ENCODE data around the gene ZC3H13. TPM values are rescaled to one million over a fixed set of nuclear protein-coding genes. Genes with fewer than 3 reads are reported as not detected.

Gene ZC3H13
- total and polyA plus RNA-seq, 2 of the 8 experiments (the other 6 are each of a cell fraction or from before 2014, with no cell fraction given): 5.1 to 57.8 TPM

- no peaks in the 10 kb centered on the region for H4K20me1 ChIP-seq (replicated peaks in 1 of 2; ENCODE audit: control insufficient read depth in 1 of 2, insufficient read depth in 2 of 2, low read length in 2 of 2)
- no peaks in the 10 kb centered on the region for H3K79me1 ChIP-seq (ENCODE audit: low read depth, low read length)
- no peak for DNase-seq (ENCODE audit: low read depth in 1 of 2, low spot score in 2 of 2)
- H3K14ac ChIP-seq (ENCODE audit: insufficient read length): no peak overlapping the region
- H2BK5ac ChIP-seq (ENCODE audit: low read depth, low read length): no peak overlapping the region
- no peak overlapping the region for H3K27ac ChIP-seq (ENCODE audit: low read depth, low read length)
- no peak overlapping the region for H4K91ac ChIP-seq (replicated peaks; ENCODE audit: insufficient read length, low read length)
- no peak for FAIRE-seq
- H3K18ac ChIP-seq (ENCODE audit: extremely low read depth, low read length): no peak overlapping the region
- no peak overlapping the region for H3K4me2 ChIP-seq (ENCODE audit: insufficient read depth in 1 of 2, low read depth in 2 of 2, low read length in 2 of 2)
- no peak overlapping the region for H3K4me3 ChIP-seq (ENCODE audit: extremely low read depth in 1 of 4, insufficient read depth in 2 of 4, low read depth in 3 of 4, low read length in 4 of 4)
- no peaks in the 10 kb centered on the region for H3K23me2 ChIP-seq (ENCODE audit: low read depth, low read length)
- H3K56ac ChIP-seq (replicated peaks; ENCODE audit: insufficient read length, low read depth, low read length): no peak overlapping the region
- ChIA-PET POLR2A (ENCODE audit: partially characterized antibody) (no interaction called here), CTCF (ENCODE audit: partially characterized antibody) (no interaction called here)
- H3K9me3 ChIP-seq (ENCODE audit: insufficient read depth in 2 of 2, low read depth in 1 of 2, low read length in 1 of 2): 0 out of 4 replicates have a peak, but pooled peaks cover 0 to under 1% of the 10 kb centered on the region in 2 experiments
- 94% methylated on average over 2 of the region's 2 CpGs; no CpG with 5 or more reads in 1 of the 2 experiments for WGBS, 2 experiments (ENCODE audit: extremely low coverage in 1 of 2, insufficient coverage in 1 of 2, insufficient read length in 1 of 2, insufficient replicate concordance in 2 of 2, low coverage in 1 of 2, low lambda C conversion rate in 2 of 2, missing lambda C conversion rate in 1 of 2)
- no peak overlapping the region for H3K4ac ChIP-seq (replicated peaks; ENCODE audit: insufficient read length, low read depth, low read length)
- no peak overlapping the region for H2AFZ ChIP-seq (ENCODE audit: low read length)
- no peak overlapping the region for H3K23ac ChIP-seq (ENCODE audit: insufficient read length)
- H2BK15ac ChIP-seq (ENCODE audit: low read length): no peak overlapping the region
- H3K9ac ChIP-seq (replicated peaks in 1 of 4; ENCODE audit: extremely low read depth in 1 of 4, low read depth in 3 of 4, low read length in 3 of 4): no peak overlapping the region
- H4K5ac ChIP-seq (ENCODE audit: insufficient read length, low read depth, low read length): no peak overlapping the region
- H2BK120ac ChIP-seq (replicated peaks; ENCODE audit: low read depth, low read length): no peak overlapping the region
- H3K27me3 ChIP-seq (replicated peaks in 1 of 4; ENCODE audit: control insufficient read depth in 3 of 4, extremely low read depth in 1 of 4, insufficient read depth in 3 of 4, low read length in 3 of 4): no peaks in the 10 kb centered on the region
- H3K79me2 ChIP-seq (ENCODE audit: control insufficient read depth in 1 of 2, insufficient read depth in 2 of 2, low read length in 2 of 2): no peaks in the 10 kb centered on the region
- H4K8ac ChIP-seq (ENCODE audit: extremely low read depth, insufficient read depth, low read length): no peak overlapping the region
- H2BK20ac ChIP-seq (ENCODE audit: low read length): no peak overlapping the region
- H3K4me1 ChIP-seq (replicated peaks in 1 of 4; ENCODE audit: control insufficient read depth in 3 of 4, insufficient read depth in 4 of 4, low read length in 3 of 4): no peaks in the 10 kb centered on the region
- H2AK5ac ChIP-seq (ENCODE audit: low read depth, low read length): no peak overlapping the region
- no peaks in the 10 kb centered on the region for H3K36me3 ChIP-seq (ENCODE audit: control insufficient read depth in 2 of 4, insufficient read depth in 4 of 4, low read length in 3 of 4)
- no peak overlapping the region for H2BK12ac ChIP-seq (ENCODE audit: low read depth, low read length)
- TF ChIP-seq BCL11A (IDR thresholded peaks at IDR 0.05; ENCODE audit: low read depth in 2 of 2, low read length in 2 of 2) (no peak), SP4 (IDR thresholded peaks at IDR 0.05; ENCODE audit: low read length) (no peak), JUND (IDR thresholded peaks at IDR 0.05; ENCODE audit: low read length) (no peak), EGR1 (IDR thresholded peaks at IDR 0.05; ENCODE audit: borderline replicate concordance, low read depth, low read length) (no peak), CEBPB (IDR thresholded peaks at IDR 0.05; ENCODE audit: low read depth, low read length) (no peak), ZNF274 (IDR thresholded peaks at IDR 0.05; ENCODE audit: borderline replicate concordance, extremely low read depth, low read length) (no peak), SIX5 (IDR thresholded peaks at IDR 0.05; ENCODE audit: low read depth, low read length) (no peak), JUN (IDR thresholded peaks at IDR 0.05; ENCODE audit: low read depth, low read length) (no peak), KDM5A (IDR thresholded peaks at IDR 0.05; ENCODE audit: low read length) (no peak), NRF1 (IDR thresholded peaks at IDR 0.05; ENCODE audit: low read depth, low read length) (no peak), RXRA (IDR thresholded peaks at IDR 0.05; ENCODE audit: insufficient read depth, low read depth, low read length) (no peak), EP300 (IDR thresholded peaks at IDR 0.05; ENCODE audit: borderline replicate concordance in 1 of 2, low read depth in 2 of 2, low read length in 2 of 2) (no peak), RNF2 (IDR thresholded peaks at IDR 0.05; ENCODE audit: borderline replicate concordance, low read depth, low read length, missing control alignments, poor library complexity, severe bottlenecking) (no peak), PHF8 (conservative IDR thresholded peaks at IDR 0.05; ENCODE audit: low read depth, low read length) (no peak), SIRT6 (IDR thresholded peaks at IDR 0.05; ENCODE audit: low read length) (no peak), SRF (IDR thresholded peaks at IDR 0.05; ENCODE audit: low read depth, low read length) (no peak)
Observed at GRCh38 chr13:46079770-46080169, 27.2 kb upstream of the ZC3H13 start.

Data from H1 (cell line).